ENCODE measurements around the gene SOX18. TPM values are rescaled to one million over a fixed set of nuclear protein-coding genes. Genes with fewer than 3 reads are reported as not detected.
A peak's percentile ranks its signal among the peaks of the same experiment; 100 is the strongest.

The SOX18 gene
- polyA plus RNA-seq, 6 donors from 2014 or later: not detected

- peak overlapping the region; percentile 80 to 96 (median 92) for H3K4me3 Mint-ChIP-seq
- no peaks in the 10 kb centered on the region for H3K36me3 Mint-ChIP-seq
- peaks cover 45 to 57% (median 54%) of the 10 kb centered on the region in 3 donors for H3K4me1 Mint-ChIP-seq
- no peaks in the 10 kb centered on the region for H3K27me3 Mint-ChIP-seq
- H3K27ac Mint-ChIP-seq: peak overlapping the region in 5 of 6 donors; percentile 91 to 96 (median 94)
- DNase-seq (peak; percentile 85), ATAC-seq (ENCODE audit: low read depth in 2 of 2) (peak; percentile 62 to 64)
- H3K9me3 Mint-ChIP-seq: no peaks in the 10 kb centered on the region
These were observed 28.6 kb upstream of the SOX18 start for GRCh38 chr20:64077876-64078551.

GRCh38 chr20:64077541-64077875 is 28.1 kb upstream of the SOX18 start:
- no peaks in the 10 kb centered on the region for H3K27me3 Mint-ChIP-seq
- H3K36me3 Mint-ChIP-seq: no peaks in the 10 kb centered on the region
- H3K9me3 Mint-ChIP-seq: no peaks in the 10 kb centered on the region
- ATAC-seq (ENCODE audit: low read depth in 2 of 2) (peak; percentile 1), DNase-seq (no peak)
- H3K27ac Mint-ChIP-seq: peak overlapping the region in 5 of 6 donors; percentile 91 to 96 (median 94)
- peaks cover 41 to 53% (median 49%) of the 10 kb centered on the region in 3 donors for H3K4me1 Mint-ChIP-seq
- peak overlapping the region; percentile 80 to 96 (median 92) for H3K4me3 Mint-ChIP-seq

- H3K27ac Mint-ChIP-seq: peak overlapping the region in 5 of 6 donors; percentile 33 to 96 (median 92)
- H3K36me3 Mint-ChIP-seq: no peaks in the 10 kb centered on the region
- H3K27me3 Mint-ChIP-seq: no peaks in the 10 kb centered on the region
- DNase-seq: peak; percentile 73
- ATAC-seq (ENCODE audit: low read depth in 2 of 2): peak; percentile 14 to 15
- no peaks in the 10 kb centered on the region for H3K9me3 Mint-ChIP-seq
- peaks cover 41 to 53% (median 45%) of the 10 kb centered on the region in 3 donors for H3K4me1 Mint-ChIP-seq
- peak overlapping the region; percentile 80 to 96 (median 92) for H3K4me3 Mint-ChIP-seq
These were observed 27.7 kb upstream of the SOX18 start for GRCh38 chr20:64077094-64077493.

- Mint-ChIP-seq H3K4me3 (peak overlapping the region; percentile 47 to 95 (median 88)), H3K27me3 (no peaks in the 10 kb centered on the region), H3K27ac (peak overlapping the region in 4 of 6 donors; percentile 64 to 96 (median 86)), H3K4me1 (peaks cover 41 to 52% (median 42%) of the 10 kb centered on the region in 3 donors), H3K36me3 (no peaks in the 10 kb centered on the region), H3K9me3 (no peaks in the 10 kb centered on the region)
- ATAC-seq (ENCODE audit: low read depth in 2 of 2) (no peak), DNase-seq (no peak)
These were observed 26.9 kb upstream of the SOX18 start for GRCh38 chr20:64076061-64076997.

- Mint-ChIP-seq H3K9me3 (no peaks in the 10 kb centered on the region), H3K4me3 (peak overlapping the region in 3 of 8 donors; percentile 7 to 47 (median 29)), H3K27ac (peak overlapping the region in 4 of 6 donors; percentile 56 to 92 (median 78)), H3K27me3 (no peaks in the 10 kb centered on the region), H3K4me1 (peaks cover 38 to 48% (median 41%) of the 10 kb centered on the region in 3 donors), H3K36me3 (no peaks in the 10 kb centered on the region)
- no peak for DNase-seq
- no peak for ATAC-seq (ENCODE audit: low read depth in 2 of 2)
These were observed 26.1 kb upstream of the SOX18 start for GRCh38 chr20:64075556-64075955.

GRCh38 chr20:64074963-64075362 is 25.5 kb upstream of the SOX18 start:
- Mint-ChIP-seq H3K4me1 (peaks cover 32 to 44% (median 38%) of the 10 kb centered on the region in 3 donors), H3K36me3 (no peaks in the 10 kb centered on the region), H3K27me3 (no peaks in the 10 kb centered on the region), H3K4me3 (no peak overlapping the region), H3K9me3 (no peaks in the 10 kb centered on the region), H3K27ac (peak overlapping the region in 3 of 6 donors; percentile 44 to 92 (median 58))
- DNase-seq (no peak), ATAC-seq (ENCODE audit: low read depth in 2 of 2) (no peak)

GRCh38 chr20:64074184-64074789 is 24.8 kb upstream of the SOX18 start:
- no peaks in the 10 kb centered on the region for H3K27me3 Mint-ChIP-seq
- peaks cover 32 to 48% (median 38%) of the 10 kb centered on the region in 3 donors for H3K4me1 Mint-ChIP-seq
- H3K36me3 Mint-ChIP-seq: no peaks in the 10 kb centered on the region
- DNase-seq: no peak
- no peak overlapping the region for H3K27ac Mint-ChIP-seq
- no peak overlapping the region for H3K4me3 Mint-ChIP-seq
- H3K9me3 Mint-ChIP-seq: no peaks in the 10 kb centered on the region
- no peak for ATAC-seq (ENCODE audit: low read depth in 2 of 2)

- ATAC-seq (ENCODE audit: low read depth in 2 of 2): no peak
- Mint-ChIP-seq H3K9me3 (no peaks in the 10 kb centered on the region), H3K4me3 (peak overlapping the region in 1 of 8 donors; percentile 57), H3K36me3 (no peaks in the 10 kb centered on the region), H3K4me1 (peaks cover 29 to 48% (median 38%) of the 10 kb centered on the region in 3 donors), H3K27ac (no peak overlapping the region), H3K27me3 (no peaks in the 10 kb centered on the region)
- no peak for DNase-seq
These were observed 24.2 kb upstream of the SOX18 start for GRCh38 chr20:64073476-64074183.

- no peaks in the 10 kb centered on the region for H3K27me3 Mint-ChIP-seq
- no peak for ATAC-seq (ENCODE audit: low read depth in 2 of 2)
- H3K4me1 Mint-ChIP-seq: peaks cover 24 to 54% (median 35%) of the 10 kb centered on the region in 3 donors
- H3K27ac Mint-ChIP-seq: peak overlapping the region in 1 of 6 donors; percentile 44
- DNase-seq: no peak
- H3K4me3 Mint-ChIP-seq: peak overlapping the region in 1 of 8 donors; percentile 15
- no peaks in the 10 kb centered on the region for H3K36me3 Mint-ChIP-seq
- no peaks in the 10 kb centered on the region for H3K9me3 Mint-ChIP-seq
These were observed 23.1 kb upstream of the SOX18 start for GRCh38 chr20:64072498-64073063.

- Mint-ChIP-seq H3K36me3 (no peaks in the 10 kb centered on the region), H3K4me1 (peaks cover 24 to 55% (median 44%) of the 10 kb centered on the region in 3 donors), H3K9me3 (no peaks in the 10 kb centered on the region), H3K4me3 (peak overlapping the region in 3 of 8 donors; percentile 15 to 47 (median 32)), H3K27me3 (no peaks in the 10 kb centered on the region), H3K27ac (peak overlapping the region in 3 of 6 donors; percentile 61 to 89 (median 84))
- no peak for DNase-seq
- ATAC-seq (ENCODE audit: low read depth in 2 of 2): peak in 1 of 2 donors; percentile 36
These were observed 22.2 kb upstream of the SOX18 start for GRCh38 chr20:64071341-64072332.

GRCh38 chr20:64070244-64070993 is 21.0 kb upstream of the SOX18 start:
- no peaks in the 10 kb centered on the region for H3K36me3 Mint-ChIP-seq
- no peak overlapping the region for H3K4me3 Mint-ChIP-seq
- DNase-seq (no peak), ATAC-seq (ENCODE audit: low read depth in 2 of 2) (no peak)
- H3K27ac Mint-ChIP-seq: peak overlapping the region in 2 of 6 donors; percentile 56 to 61
- peaks cover 30 to 55% (median 49%) of the 10 kb centered on the region in 3 donors for H3K4me1 Mint-ChIP-seq
- H3K9me3 Mint-ChIP-seq: no peaks in the 10 kb centered on the region
- H3K27me3 Mint-ChIP-seq: no peaks in the 10 kb centered on the region
